GM10266 (cell line): ENCODE results near the gene PRLR.

Experiments
- DNase-seq: peaks from one replicate; pipeline ENCODE4 v3.0.0; 2012; ENCODE audit errors: extremely low spot score
- TF ChIP-seq, protein P1 (sequence below): IDR thresholded peaks from 2 replicates; pipeline ENCODE4 v1.5.1; 2012; ENCODE audit warnings: mild to moderate bottlenecking, low read depth; ENCODE audit not compliant: control insufficient read depth, insufficient read depth; ENCODE audit errors: missing control alignments

The PRLR gene

DNA sequence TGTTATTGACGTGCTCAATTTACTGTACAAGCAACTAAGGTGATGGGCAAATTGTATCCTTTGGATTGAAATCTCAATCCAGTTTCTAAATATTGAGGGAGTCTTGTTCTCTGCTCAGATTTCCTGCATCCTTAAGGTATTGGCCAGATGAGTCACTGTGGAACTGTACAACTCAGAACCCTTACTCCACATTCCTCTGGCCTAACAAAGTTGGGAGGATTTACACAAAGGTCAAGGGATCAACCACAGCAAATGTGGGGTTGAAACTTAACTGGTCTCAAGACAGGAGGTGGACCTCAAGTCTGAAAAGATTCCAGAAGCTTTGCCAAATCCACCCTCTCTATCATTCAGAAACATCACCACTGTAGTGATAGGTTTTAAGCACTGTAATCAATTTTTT is 101.0 kb downstream of the PRLR start:
- no peak for DNase-seq
- TF ChIP-seq, protein P1, sequence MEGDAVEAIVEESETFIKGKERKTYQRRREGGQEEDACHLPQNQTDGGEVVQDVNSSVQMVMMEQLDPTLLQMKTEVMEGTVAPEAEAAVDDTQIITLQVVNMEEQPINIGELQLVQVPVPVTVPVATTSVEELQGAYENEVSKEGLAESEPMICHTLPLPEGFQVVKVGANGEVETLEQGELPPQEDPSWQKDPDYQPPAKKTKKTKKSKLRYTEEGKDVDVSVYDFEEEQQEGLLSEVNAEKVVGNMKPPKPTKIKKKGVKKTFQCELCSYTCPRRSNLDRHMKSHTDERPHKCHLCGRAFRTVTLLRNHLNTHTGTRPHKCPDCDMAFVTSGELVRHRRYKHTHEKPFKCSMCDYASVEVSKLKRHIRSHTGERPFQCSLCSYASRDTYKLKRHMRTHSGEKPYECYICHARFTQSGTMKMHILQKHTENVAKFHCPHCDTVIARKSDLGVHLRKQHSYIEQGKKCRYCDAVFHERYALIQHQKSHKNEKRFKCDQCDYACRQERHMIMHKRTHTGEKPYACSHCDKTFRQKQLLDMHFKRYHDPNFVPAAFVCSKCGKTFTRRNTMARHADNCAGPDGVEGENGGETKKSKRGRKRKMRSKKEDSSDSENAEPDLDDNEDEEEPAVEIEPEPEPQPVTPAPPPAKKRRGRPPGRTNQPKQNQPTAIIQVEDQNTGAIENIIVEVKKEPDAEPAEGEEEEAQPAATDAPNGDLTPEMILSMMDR = no peak

DNA sequence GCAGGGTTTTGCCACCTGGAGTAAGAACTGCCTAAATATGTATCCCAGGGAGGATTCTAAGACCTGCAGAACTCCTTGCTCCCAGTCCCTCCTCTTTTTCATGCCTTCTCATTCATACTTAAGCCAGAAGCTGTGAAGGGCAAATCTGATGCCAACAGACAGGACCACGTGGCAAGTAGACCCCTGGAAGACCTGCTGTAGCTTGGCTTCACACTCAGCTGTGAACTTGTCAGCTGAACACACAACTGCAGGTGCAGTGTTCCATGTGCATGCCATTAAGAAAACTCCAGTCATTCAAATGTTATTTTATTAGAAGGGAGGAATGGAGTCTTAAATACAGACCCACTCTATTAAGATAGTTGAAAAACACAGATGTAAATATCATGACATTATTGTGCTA is 103.3 kb downstream of the PRLR start:
- no peak for DNase-seq
- TF ChIP-seq, protein P1 = no peak

DNA sequence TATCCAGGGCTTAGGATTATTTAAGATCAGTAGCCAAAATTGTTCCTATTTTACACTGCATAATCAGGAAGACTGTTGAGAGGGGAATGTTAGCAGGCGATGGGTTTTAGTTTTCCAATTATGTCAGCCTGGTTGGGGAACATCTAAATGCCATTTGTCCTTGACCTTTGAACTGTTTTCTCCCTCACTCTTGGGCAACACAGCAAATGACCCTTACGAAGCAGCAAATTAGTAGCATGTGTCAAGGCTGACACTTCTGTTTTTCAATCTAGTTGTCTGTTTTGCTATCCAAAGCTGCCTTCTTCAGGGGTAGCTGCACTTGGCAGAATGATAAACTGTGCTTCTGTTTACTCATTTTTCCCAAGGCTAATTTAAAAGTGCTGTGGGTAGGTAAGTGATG is 104.5 kb downstream of the PRLR start:
- no peak for DNase-seq
- TF ChIP-seq, protein P1 = no peak

DNA sequence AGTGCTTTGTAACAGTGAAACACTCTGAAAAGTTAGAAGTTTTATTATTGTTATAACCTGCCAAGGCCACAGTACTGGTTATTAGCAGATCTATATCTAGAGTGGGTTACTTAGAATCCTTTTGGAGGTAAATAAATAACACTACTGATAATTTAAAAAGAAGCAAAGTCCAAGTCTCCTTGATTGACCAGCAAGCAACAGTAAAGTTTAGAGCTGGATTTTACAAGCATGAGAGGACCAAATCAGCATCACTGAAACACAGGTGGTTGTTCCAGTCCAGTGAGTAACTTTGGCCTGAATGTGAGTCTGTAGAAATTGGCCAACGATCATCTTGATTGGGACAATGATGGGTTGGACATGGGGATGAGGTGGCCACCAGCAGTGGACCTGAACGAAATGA is 105.4 kb downstream of the PRLR start:
- TF ChIP-seq, protein P1 = no peak
- no peak for DNase-seq

DNA sequence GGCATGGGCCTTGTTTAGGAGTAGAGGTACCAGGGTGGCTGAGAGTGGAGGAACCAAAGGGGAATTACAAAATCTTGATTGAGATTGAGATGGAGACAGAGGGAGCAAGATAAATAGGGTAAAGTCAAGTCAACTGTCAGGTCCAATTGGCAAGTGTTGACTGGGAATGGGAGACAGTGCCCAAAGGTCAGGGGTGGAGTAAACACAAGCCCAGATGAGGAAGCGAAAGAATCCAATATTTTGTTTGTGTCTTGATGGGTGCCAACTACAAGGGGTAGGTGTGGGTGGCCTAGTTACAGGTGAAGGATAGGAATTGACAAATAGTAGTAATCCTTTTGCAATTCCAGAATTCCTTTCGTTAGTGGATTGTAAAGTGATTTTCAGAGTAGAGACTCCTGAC is 107.5 kb downstream of the PRLR start:
- DNase-seq = no peak
- TF ChIP-seq, protein P1 = no peak

DNA sequence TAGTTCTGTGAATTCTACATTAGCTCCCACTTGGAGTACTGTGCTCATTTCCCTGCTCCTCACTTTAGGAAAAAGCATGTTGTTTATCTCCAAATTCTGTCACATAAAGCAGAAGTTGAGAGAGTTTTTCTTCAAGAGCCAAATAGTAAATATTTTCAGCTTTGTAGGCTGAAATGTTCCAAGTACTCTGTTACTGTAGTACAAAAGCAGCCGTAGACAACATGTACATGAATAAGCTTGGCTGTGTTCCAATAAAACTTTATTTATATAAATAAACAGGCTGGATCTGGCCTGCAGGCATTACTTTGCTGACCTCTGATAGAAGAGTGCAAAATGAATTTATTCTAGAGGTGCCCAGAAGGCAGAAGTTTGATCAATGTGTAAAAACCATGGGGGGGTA is 109.6 kb downstream of the PRLR start:
- DNase-seq = no peak
- TF ChIP-seq, protein P1 = no peak

DNA sequence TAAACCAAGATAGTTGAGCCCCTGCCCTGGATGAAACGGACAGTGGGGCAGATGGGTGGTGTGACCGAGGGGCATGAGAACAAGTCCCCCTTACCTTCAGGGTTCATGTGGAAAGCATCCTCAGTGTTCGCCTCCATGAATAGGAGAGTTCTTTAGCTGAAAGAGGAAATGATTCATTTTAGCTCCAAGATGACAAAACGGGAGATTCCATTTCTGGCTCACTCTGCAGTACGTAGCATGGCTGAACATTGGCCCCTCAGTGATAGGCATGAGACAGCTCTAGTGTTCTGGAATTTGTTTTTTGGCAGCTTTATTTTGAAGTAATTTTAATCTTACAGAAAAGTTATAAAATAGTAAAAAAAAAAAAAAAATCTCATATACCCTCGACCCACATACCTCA is 112.3 kb downstream of the PRLR start:
- TF ChIP-seq, protein P1 = no peak
- DNase-seq = peak; percentile 19

DNA sequence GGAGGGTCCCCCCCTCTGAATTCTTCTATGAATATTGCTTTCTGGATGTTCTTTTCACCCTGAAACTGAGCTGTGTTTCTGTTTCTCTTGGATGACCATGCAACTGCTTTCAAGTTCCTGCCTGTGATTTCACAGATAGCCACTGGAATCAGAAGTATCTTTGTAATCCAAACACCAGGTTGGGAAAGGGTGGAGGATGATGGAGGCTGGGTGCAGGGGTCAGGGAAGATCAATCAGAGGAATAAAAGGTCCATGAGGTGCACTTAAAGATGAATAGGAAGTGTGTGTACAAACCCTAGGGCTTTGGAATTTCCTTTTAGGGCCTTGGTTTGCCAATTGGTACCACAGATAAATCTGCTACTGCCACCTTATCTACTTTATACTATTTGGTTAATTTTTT is 114.4 kb downstream of the PRLR start:
- TF ChIP-seq, protein P1 = no peak
- DNase-seq = no peak
